ENCODE measurements around the gene AARS2.

- no peak for TF ChIP-seq CTCF (IDR thresholded peaks at IDR 0.05)
- TF ChIP-seq POLR2A (IDR thresholded peaks at IDR 0.05): no peak
Measured at GRCh38 chr6:44284867-44285266, 28.3 kb downstream of the AARS2 start.
